ENCODE results near the gene SLC1A1.

- TF ChIP-seq CTCF (IDR thresholded peaks at IDR 0.05) (no peak), POLR2A (IDR thresholded peaks at IDR 0.05) (no peak)
These were observed 90.9 kb downstream of the SLC1A1 start for GRCh38 chr9:4581035-4581760.

All from esophagus squamous epithelium (tissue), 4 donors.